Tibial nerve (tissue), 4 donors: ENCODE data around the gene EXT2. TPM values are rescaled to one million over a fixed set of nuclear protein-coding genes. Genes with fewer than 3 reads are reported as not detected.

ENCODE experiments used
- DNase-seq, 2 donors: peaks; one replicate each; pipeline ENCODE4 v3.0.0-alpha.2; 2019; ENCODE audit warnings: low spot score in 2 of 2
- H3K27ac ChIP-seq, 4 donors: fragments of 200-600 bp; sonication (generic) in 3 of 4; one replicate each; pipeline ENCODE4 v1.5.1; 2017 to 2019; ENCODE audit warnings: mild to moderate bottlenecking in 1 of 4
- H3K27me3 ChIP-seq, 2 donors: fragments of 200-600 bp; sonication (generic) in 1 of 2; one replicate each; pipeline versions ENCODE4 v1.5.1 to v1.6.0; 2017 to 2019
- H3K36me3 ChIP-seq, 3 donors: fragments of 200-600 bp; sonication (generic); one replicate each; pipeline ENCODE4 v1.5.1; 2018 to 2019
- H3K4me1 ChIP-seq, 4 donors: fragments of 200-600 bp; sonication (generic) in 3 of 4; one replicate each; pipeline ENCODE4 v1.5.1; 2017 to 2019
- H3K4me3 ChIP-seq, 4 donors: fragments of 200-600 bp; sonication (generic) in 3 of 4; one replicate each; pipeline ENCODE4 v1.5.1; 2017 to 2019; ENCODE audit warnings: mild to moderate bottlenecking in 1 of 4, moderate library complexity in 1 of 4
- H3K9me3 ChIP-seq, 4 donors: fragments of 200-600 bp; sonication (generic) in 3 of 4; one replicate each; pipeline ENCODE4 v1.5.1; 2017 to 2019
- CTCF ChIP-seq, 5 experiments: fragments of 200-600 bp in 3 of 5; fragments of 450-650 bp in 2 of 5; sonication (generic) in 3 of 5; IDR thresholded peaks; one replicate each; pipeline ENCODE4 v1.5.1; 2016 to 2019; ENCODE audit warnings: antibody characterized with exemption in 5 of 5, mild to moderate bottlenecking in 3 of 5, moderate library complexity in 2 of 5
- EP300 ChIP-seq, 2 donors: sonication (generic); formaldehyde crosslinking; IDR thresholded peaks; one replicate each; pipeline ENCODE4 v1.6.1; 2017; ENCODE audit warnings: antibody characterized with exemption in 2 of 2, mild to moderate bottlenecking in 1 of 2
- POLR2A ChIP-seq, 2 donors: fragments of 450-650 bp; IDR thresholded peaks; one replicate each; pipeline ENCODE4 v1.6.1; 2017; ENCODE audit warnings: antibody characterized with exemption in 2 of 2, mild to moderate bottlenecking in 2 of 2, moderate library complexity in 2 of 2
- WGBS, 2 donors: methylation state at CpG; one replicate each; pipeline ENCODE4 v1.1.5; 2018; 5-methylcytosine and 5-hydroxymethylcytosine counted together
- total RNA-seq, 4 donors: library from RNA; depleted of rRNA; stranded (reverse); fragments of >200 nt; gene quantifications; one replicate each; pipeline ENCODE4 v1.1.0, GENCODE V29; 2016

The EXT2 gene
- total RNA-seq, 4 donors from 2014 or later: 69.3 to 80.0 (median 73.1) TPM

GRCh38 chr11:44083433-44083832, 12.0 kb upstream of the EXT2 start:
- Histone ChIP-seq H3K4me1 (no peaks in the 10 kb centered on the region), H3K9me3 (peaks cover 0 to 4% (median 0%) of the 10 kb centered on the region in 4 donors), H3K4me3 (no peak overlapping the region), H3K27ac (no peak overlapping the region), H3K27me3 (no peaks in the 10 kb centered on the region), H3K36me3 (peaks cover 0 to 81% (median 0%) of the 10 kb centered on the region in 3 donors)
- no peak for DNase-seq
- TF ChIP-seq POLR2A (IDR thresholded peaks at IDR 0.05): no peak
- no peak for TF ChIP-seq EP300 (IDR thresholded peaks at IDR 0.05)
- TF ChIP-seq CTCF (IDR thresholded peaks at IDR 0.05): no peak
- WGBS, 2 donors: 89 to 91% methylated on average over 9 of the region's 10 CpGs

GRCh38 chr11:44083906-44084305, 11.6 kb upstream of the EXT2 start:
- Histone ChIP-seq H3K4me1 (no peaks in the 10 kb centered on the region), H3K4me3 (no peak overlapping the region), H3K9me3 (peaks cover 0 to 4% (median 0%) of the 10 kb centered on the region in 4 donors), H3K36me3 (peaks cover 0 to 80% (median 0%) of the 10 kb centered on the region in 3 donors), H3K27me3 (no peaks in the 10 kb centered on the region), H3K27ac (no peak overlapping the region)
- 78 to 80% methylated on average over 5 of the region's 5 CpGs for WGBS, 2 donors
- no peak for DNase-seq
- TF ChIP-seq EP300 (IDR thresholded peaks at IDR 0.05) (no peak), POLR2A (IDR thresholded peaks at IDR 0.05) (no peak), CTCF (IDR thresholded peaks at IDR 0.05) (no peak)

GRCh38 chr11:44085330-44085729, 10.1 kb upstream of the EXT2 start:
- H3K27me3 ChIP-seq: no peaks in the 10 kb centered on the region
- TF ChIP-seq POLR2A (IDR thresholded peaks at IDR 0.05) (no peak), EP300 (IDR thresholded peaks at IDR 0.05) (no peak), CTCF (IDR thresholded peaks at IDR 0.05) (no peak)
- peaks cover 0 to 4% (median 0%) of the 10 kb centered on the region in 4 donors for H3K9me3 ChIP-seq
- peaks cover 0 to 73% (median 0%) of the 10 kb centered on the region in 3 donors for H3K36me3 ChIP-seq
- H3K4me3 ChIP-seq: no peak overlapping the region
- no peak overlapping the region for H3K27ac ChIP-seq
- DNase-seq: no peak
- WGBS, 2 donors: 97 to 98% methylated on average over 1 of the region's 1 CpG
- H3K4me1 ChIP-seq: no peaks in the 10 kb centered on the region

- Histone ChIP-seq H3K27me3 (no peaks in the 10 kb centered on the region), H3K4me3 (no peak overlapping the region), H3K9me3 (peaks cover 0 to 4% (median 0%) of the 10 kb centered on the region in 4 donors), H3K4me1 (no peaks in the 10 kb centered on the region), H3K27ac (no peak overlapping the region), H3K36me3 (peaks cover 0 to 43% (median 0%) of the 10 kb centered on the region in 3 donors)
- no peak for TF ChIP-seq CTCF (IDR thresholded peaks at IDR 0.05)
- no peak for TF ChIP-seq POLR2A (IDR thresholded peaks at IDR 0.05)
- no peak for TF ChIP-seq EP300 (IDR thresholded peaks at IDR 0.05)
- DNase-seq: no peak
- 94% methylated on average over 4 of the region's 4 CpGs for WGBS, 2 donors
These were observed 7.1 kb upstream of the EXT2 start for GRCh38 chr11:44088377-44088776.

GRCh38 chr11:44088871-44089270, 6.6 kb upstream of the EXT2 start:
- no peak for TF ChIP-seq CTCF (IDR thresholded peaks at IDR 0.05)
- no peak for TF ChIP-seq POLR2A (IDR thresholded peaks at IDR 0.05)
- TF ChIP-seq EP300 (IDR thresholded peaks at IDR 0.05): no peak
- DNase-seq: no peak
- peaks cover 0 to under 1% (median 0%) of the 10 kb centered on the region in 4 donors for H3K4me1 ChIP-seq
- no peak overlapping the region for H3K27ac ChIP-seq
- 80 to 82% methylated on average over 4 of the region's 4 CpGs for WGBS, 2 donors
- peaks cover 0 to 4% (median 0%) of the 10 kb centered on the region in 4 donors for H3K9me3 ChIP-seq
- no peaks in the 10 kb centered on the region for H3K27me3 ChIP-seq
- H3K4me3 ChIP-seq: no peak overlapping the region
- H3K36me3 ChIP-seq: peaks cover 0 to 38% (median 0%) of the 10 kb centered on the region in 3 donors
